Tibial nerve (tissue), 4 donors: Measurements from ENCODE around the gene L3MBTL1. TPM values are rescaled to one million over a fixed set of nuclear protein-coding genes. Genes with fewer than 3 reads are reported as not detected.

Experiments
- DNase-seq, 2 donors: peaks; one replicate each; pipeline ENCODE4 v3.0.0-alpha.2; 2019; ENCODE audit warnings: low spot score in 2 of 2
- H3K27ac ChIP-seq, 4 donors: fragments of 200-600 bp; sonication (generic) in 3 of 4; one replicate each; pipeline ENCODE4 v1.5.1; 2017 to 2019; ENCODE audit warnings: mild to moderate bottlenecking in 1 of 4
- H3K27me3 ChIP-seq, 2 donors: fragments of 200-600 bp; sonication (generic) in 1 of 2; one replicate each; pipeline versions ENCODE4 v1.5.1 to v1.6.0; 2017 to 2019
- H3K36me3 ChIP-seq, 3 donors: fragments of 200-600 bp; sonication (generic); one replicate each; pipeline ENCODE4 v1.5.1; 2018 to 2019
- H3K4me1 ChIP-seq, 4 donors: fragments of 200-600 bp; sonication (generic) in 3 of 4; one replicate each; pipeline ENCODE4 v1.5.1; 2017 to 2019
- H3K4me3 ChIP-seq, 4 donors: fragments of 200-600 bp; sonication (generic) in 3 of 4; one replicate each; pipeline ENCODE4 v1.5.1; 2017 to 2019; ENCODE audit warnings: mild to moderate bottlenecking in 1 of 4, moderate library complexity in 1 of 4
- H3K9me3 ChIP-seq, 4 donors: fragments of 200-600 bp; sonication (generic) in 3 of 4; one replicate each; pipeline ENCODE4 v1.5.1; 2017 to 2019
- CTCF ChIP-seq, 5 experiments: fragments of 200-600 bp in 3 of 5; fragments of 450-650 bp in 2 of 5; sonication (generic) in 3 of 5; IDR thresholded peaks; one replicate each; pipeline ENCODE4 v1.5.1; 2016 to 2019; ENCODE audit warnings: antibody characterized with exemption in 5 of 5, mild to moderate bottlenecking in 3 of 5, moderate library complexity in 2 of 5
- EP300 ChIP-seq, 2 donors: sonication (generic); formaldehyde crosslinking; IDR thresholded peaks; one replicate each; pipeline ENCODE4 v1.6.1; 2017; ENCODE audit warnings: antibody characterized with exemption in 2 of 2, mild to moderate bottlenecking in 1 of 2
- POLR2A ChIP-seq, 2 donors: fragments of 450-650 bp; IDR thresholded peaks; one replicate each; pipeline ENCODE4 v1.6.1; 2017; ENCODE audit warnings: antibody characterized with exemption in 2 of 2, mild to moderate bottlenecking in 2 of 2, moderate library complexity in 2 of 2
- WGBS, 2 donors: methylation state at CpG; one replicate each; pipeline ENCODE4 v1.1.5; 2018; 5-methylcytosine and 5-hydroxymethylcytosine counted together
- total RNA-seq, 4 donors: library from RNA; depleted of rRNA; stranded (reverse); fragments of >200 nt; gene quantifications; one replicate each; pipeline ENCODE4 v1.1.0, GENCODE V29; 2016

Gene L3MBTL1
- total RNA-seq, result 10 to 100 TPM; 17.7 to 29.3 (median 22.7) TPM

GRCh38 chr20:43507150-43508080 is at the start of gene L3MBTL1:
Gene L3MBTL1 (plus strand): TSS chr20:43507697. CDS start chr20:43513504, 5,807 bp downstream.
- no peak within 1 kb of the TSS for H3K27ac ChIP-seq
- WGBS, 2 donors, result 5 to 6% methylated on average over 58 to 92 of the region's 95 CpGs

GRCh38 chr20:43458422-43458924 is 49.0 kb upstream of the L3MBTL1 start:
- Histone ChIP-seq H3K27ac (peak overlapping the region; percentile 98 to 100 (median 100)), H3K9me3 (no peaks in the 10 kb centered on the region), H3K4me3 (peak overlapping the region; percentile 88 to 94 (median 92)), H3K4me1 (peaks cover 0 to 54% (median 6%) of the 10 kb centered on the region in 4 donors), H3K27me3 (no peaks in the 10 kb centered on the region), H3K36me3 (peaks cover 0 to 44% (median 13%) of the 10 kb centered on the region in 3 donors)
- TF ChIP-seq EP300 (IDR thresholded peaks at IDR 0.05), result no peak
- TF ChIP-seq CTCF (IDR thresholded peaks at IDR 0.05), result no peak
- TF ChIP-seq POLR2A (IDR thresholded peaks at IDR 0.05), result no peak
- DNase-seq, result no peak
- WGBS, 2 donors, result 0 to 1% methylated on average over 11 to 24 of the region's 41 CpGs

More at GRCh38 chr20:43507150-43508080, at the start of gene L3MBTL1:
- TF ChIP-seq POLR2A (IDR thresholded peaks at IDR 0.05) (no peak), EP300 (IDR thresholded peaks at IDR 0.05) (no peak), CTCF (IDR thresholded peaks at IDR 0.05) (no peak)
- H3K4me3 ChIP-seq, result peak within 1 kb of the TSS; percentile 43 to 59 (median 47)
- H3K4me1 ChIP-seq, result peaks cover 0 to 15% (median 7%) of the 10 kb centered on the region in 4 donors
- H3K9me3 ChIP-seq, result no peaks in the 10 kb centered on the region
- DNase-seq, result no peak
- peaks cover 0 to 38% of the 10 kb centered on the region in 2 donors for H3K27me3 ChIP-seq
- H3K36me3 ChIP-seq, result no peaks in the 10 kb centered on the region

DNA sequence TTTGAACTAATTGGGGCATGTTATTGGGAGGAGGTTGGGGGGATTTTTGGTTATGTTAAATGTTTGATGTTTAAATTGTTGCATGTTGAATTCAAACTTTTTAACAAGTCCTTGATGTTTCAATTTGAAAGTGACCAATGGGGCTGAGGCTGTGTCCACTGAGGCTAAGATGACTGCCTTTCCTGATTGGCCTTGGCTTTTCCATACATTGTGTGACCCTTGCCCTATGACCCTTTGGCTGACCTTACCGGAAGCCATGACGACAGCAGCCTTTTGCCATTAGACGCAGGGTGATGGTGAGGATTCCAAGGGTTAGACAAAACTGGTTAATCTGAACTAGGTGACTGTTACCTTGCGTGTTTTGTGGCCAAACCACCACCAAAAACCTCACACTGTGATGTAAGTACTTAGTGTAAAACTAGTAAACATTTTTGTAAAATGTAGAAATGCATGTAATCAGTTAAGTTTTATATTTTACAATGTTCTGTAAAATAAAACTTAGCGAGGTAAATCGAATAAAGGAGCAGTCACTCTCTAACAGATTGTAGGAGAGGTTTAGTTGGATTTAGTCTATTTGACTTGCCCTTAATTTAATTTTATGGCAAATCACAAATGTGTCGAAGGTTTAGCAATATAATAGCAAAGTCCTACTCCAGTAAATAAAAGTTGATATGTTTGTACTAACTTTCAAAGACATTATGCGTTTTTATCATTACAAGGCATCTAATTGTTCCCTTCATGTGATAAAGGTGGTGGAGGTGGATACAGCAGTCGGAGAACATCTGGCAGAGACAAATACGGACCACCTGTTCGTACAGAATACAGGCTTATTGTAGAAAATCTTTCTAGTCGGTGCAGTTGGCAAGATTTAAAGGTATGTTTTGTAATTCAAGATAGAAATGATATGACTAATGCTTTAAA is 48.2 kb upstream of the L3MBTL1 start:
- peaks cover 0 to 54% (median 6%) of the 10 kb centered on the region in 4 donors for H3K4me1 ChIP-seq
- WGBS, 2 donors, result 64 to 65% methylated on average over 12 of the region's 12 CpGs
- no peaks in the 10 kb centered on the region for H3K9me3 ChIP-seq
- H3K27ac ChIP-seq, result peak overlapping the region in 3 of 4 donors; percentile 98 to 100 (median 100)
- DNase-seq, result peak in 1 of 2 donors; percentile 24
- no peaks in the 10 kb centered on the region for H3K27me3 ChIP-seq
- peaks cover 0 to 52% (median 17%) of the 10 kb centered on the region in 3 donors for H3K36me3 ChIP-seq
- TF ChIP-seq EP300 (IDR thresholded peaks at IDR 0.05), result no peak
- no peak for TF ChIP-seq POLR2A (IDR thresholded peaks at IDR 0.05)
- TF ChIP-seq CTCF (IDR thresholded peaks at IDR 0.05), result no peak
- peak overlapping the region; percentile 88 to 94 (median 92) for H3K4me3 ChIP-seq

- Histone ChIP-seq H3K9me3 (no peaks in the 10 kb centered on the region), H3K27ac (no peak overlapping the region), H3K4me1 (peaks cover 0 to 54% (median 6%) of the 10 kb centered on the region in 4 donors), H3K36me3 (peaks cover 0 to 63% (median 19%) of the 10 kb centered on the region in 3 donors), H3K4me3 (no peak overlapping the region), H3K27me3 (no peaks in the 10 kb centered on the region)
- no peak for DNase-seq
- TF ChIP-seq EP300 (IDR thresholded peaks at IDR 0.05), result no peak
- WGBS, 2 donors, result 88 to 90% methylated on average over 23 of the region's 23 CpGs
Observed at GRCh38 chr20:43460172-43460829, 47.2 kb upstream of the L3MBTL1 start.

DNA sequence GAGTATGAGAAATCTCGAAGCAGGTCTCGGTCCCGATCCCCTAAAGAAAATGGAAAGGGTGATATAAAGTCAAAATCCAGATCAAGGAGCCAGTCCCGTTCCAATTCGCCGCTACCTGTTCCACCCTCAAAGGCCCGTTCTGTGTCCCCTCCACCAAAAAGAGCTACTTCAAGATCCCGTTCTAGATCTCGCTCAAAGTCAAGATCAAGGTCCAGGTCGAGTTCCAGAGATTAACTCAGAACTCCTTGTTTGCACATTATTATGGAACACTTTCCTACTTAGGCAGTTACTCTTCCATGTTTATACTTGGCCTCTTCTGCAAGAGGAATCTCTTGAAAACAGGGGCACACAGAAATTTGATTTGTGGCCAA is 46.7 kb upstream of the L3MBTL1 start:
- Histone ChIP-seq H3K27ac (no peak overlapping the region), H3K4me3 (no peak overlapping the region), H3K27me3 (no peaks in the 10 kb centered on the region), H3K4me1 (peaks cover 0 to 54% (median 6%) of the 10 kb centered on the region in 4 donors), H3K36me3 (peaks cover 0 to 68% (median 19%) of the 10 kb centered on the region in 3 donors), H3K9me3 (no peaks in the 10 kb centered on the region)
- TF ChIP-seq POLR2A (IDR thresholded peaks at IDR 0.05) (no peak), EP300 (IDR thresholded peaks at IDR 0.05) (no peak), CTCF (IDR thresholded peaks at IDR 0.05) (no peak)
- no peak for DNase-seq
- 88 to 91% methylated on average over 10 of the region's 10 CpGs for WGBS, 2 donors
